ENCODE results near the gene MOB3B. TPM values are rescaled to one million over a fixed set of nuclear protein-coding genes. Genes with fewer than 3 reads are reported as not detected.
"Not testable (repeated sequence)": the region's sequence is repeated elsewhere in the genome, so short reads cannot be mapped to it uniquely, and the experiment has no call there.

Gene MOB3B
- total and polyA plus RNA-seq, 2 donors (not counting 1 experiment from before 2014, with no cell fraction given): under 0.01 to 0.15 TPM

GRCh38 chr9:27423915-27424710 lies 105.5 kb downstream of the MOB3B start:
- Histone ChIP-seq H3K27me3 (ENCODE audit: control insufficient read depth, insufficient read depth, low read length) (no peaks in the 10 kb centered on the region), H3K9me3 (ENCODE audit: control insufficient read depth, insufficient read depth, low read depth, low read length) (no peaks in the 10 kb centered on the region), H3K27ac (ENCODE audit: insufficient read depth, low read length) (no peak overlapping the region), H3K4me3 (replicated peaks in 1 of 4; ENCODE audit: control extremely low read depth in 1 of 4, insufficient read depth in 1 of 4, low read depth in 3 of 4, low read length in 4 of 4) (no peak overlapping the region), H3K36me3 (ENCODE audit: control insufficient read depth, insufficient read depth, low read length) (no peaks in the 10 kb centered on the region), H3K9ac (ENCODE audit: insufficient read depth, low read length) (no peak overlapping the region), H3K4me2 (ENCODE audit: extremely low read depth, insufficient read depth, low read length) (no peak overlapping the region), H4K20me1 (ENCODE audit: control insufficient read depth, extremely low read depth, insufficient read depth, low read length) (no peaks in the 10 kb centered on the region), H3K4me1 (ENCODE audit: control insufficient read depth, extremely low read depth, insufficient read depth, low read length) (no peaks in the 10 kb centered on the region), H3K79me2 (ENCODE audit: control insufficient read depth, insufficient read depth, low read length) (no peaks in the 10 kb centered on the region), H2AFZ (ENCODE audit: low read length) (no peak overlapping the region)
- no peak for TF ChIP-seq EZH2 (IDR thresholded peaks at IDR 0.05; ENCODE audit: low read length, missing control alignments)
- TF ChIP-seq, protein P1, sequence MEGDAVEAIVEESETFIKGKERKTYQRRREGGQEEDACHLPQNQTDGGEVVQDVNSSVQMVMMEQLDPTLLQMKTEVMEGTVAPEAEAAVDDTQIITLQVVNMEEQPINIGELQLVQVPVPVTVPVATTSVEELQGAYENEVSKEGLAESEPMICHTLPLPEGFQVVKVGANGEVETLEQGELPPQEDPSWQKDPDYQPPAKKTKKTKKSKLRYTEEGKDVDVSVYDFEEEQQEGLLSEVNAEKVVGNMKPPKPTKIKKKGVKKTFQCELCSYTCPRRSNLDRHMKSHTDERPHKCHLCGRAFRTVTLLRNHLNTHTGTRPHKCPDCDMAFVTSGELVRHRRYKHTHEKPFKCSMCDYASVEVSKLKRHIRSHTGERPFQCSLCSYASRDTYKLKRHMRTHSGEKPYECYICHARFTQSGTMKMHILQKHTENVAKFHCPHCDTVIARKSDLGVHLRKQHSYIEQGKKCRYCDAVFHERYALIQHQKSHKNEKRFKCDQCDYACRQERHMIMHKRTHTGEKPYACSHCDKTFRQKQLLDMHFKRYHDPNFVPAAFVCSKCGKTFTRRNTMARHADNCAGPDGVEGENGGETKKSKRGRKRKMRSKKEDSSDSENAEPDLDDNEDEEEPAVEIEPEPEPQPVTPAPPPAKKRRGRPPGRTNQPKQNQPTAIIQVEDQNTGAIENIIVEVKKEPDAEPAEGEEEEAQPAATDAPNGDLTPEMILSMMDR (conservative IDR thresholded peaks at IDR 0.05 in 1 of 2, IDR thresholded peaks at IDR 0.05 in 1 of 2; ENCODE audit: low read depth in 1 of 2, low read length in 2 of 2): no peak
- DNase-seq (ENCODE audit: low read depth in 2 of 2): no peak

- no peak overlapping the region for H3K4me3 ChIP-seq (replicated peaks in 1 of 4; ENCODE audit: control extremely low read depth in 1 of 4, insufficient read depth in 1 of 4, low read depth in 3 of 4, low read length in 4 of 4)
- H3K79me2 ChIP-seq (ENCODE audit: control insufficient read depth, insufficient read depth, low read length): no peaks in the 10 kb centered on the region
These were observed 107.3 kb downstream of the MOB3B start for GRCh38 chr9:27422279-27422834.

GRCh38 chr9:27421577-27421976 lies 108.0 kb downstream of the MOB3B start:
- Histone ChIP-seq H3K4me1 (ENCODE audit: control insufficient read depth, extremely low read depth, insufficient read depth, low read length) (no peaks in the 10 kb centered on the region), H3K36me3 (ENCODE audit: control insufficient read depth, insufficient read depth, low read length) (no peaks in the 10 kb centered on the region), H2AFZ (ENCODE audit: low read length) (no peak overlapping the region), H3K9ac (ENCODE audit: insufficient read depth, low read length) (no peak overlapping the region), H4K20me1 (ENCODE audit: control insufficient read depth, extremely low read depth, insufficient read depth, low read length) (no peaks in the 10 kb centered on the region), H3K4me3 (replicated peaks in 1 of 4; ENCODE audit: control extremely low read depth in 1 of 4, insufficient read depth in 1 of 4, low read depth in 3 of 4, low read length in 4 of 4) (no peak overlapping the region), H3K27ac (ENCODE audit: insufficient read depth, low read length) (no peak overlapping the region), H3K79me2 (ENCODE audit: control insufficient read depth, insufficient read depth, low read length) (no peaks in the 10 kb centered on the region), H3K27me3 (ENCODE audit: control insufficient read depth, insufficient read depth, low read length) (no peaks in the 10 kb centered on the region), H3K4me2 (ENCODE audit: extremely low read depth, insufficient read depth, low read length) (no peak overlapping the region), H3K9me3 (ENCODE audit: control insufficient read depth, insufficient read depth, low read depth, low read length) (no peaks in the 10 kb centered on the region)
- no peak for TF ChIP-seq EZH2 (IDR thresholded peaks at IDR 0.05; ENCODE audit: low read length, missing control alignments)
- TF ChIP-seq, protein P1 (conservative IDR thresholded peaks at IDR 0.05 in 1 of 2, IDR thresholded peaks at IDR 0.05 in 1 of 2; ENCODE audit: low read depth in 1 of 2, low read length in 2 of 2): no peak
- peak in 1 of 2 donors; percentile 25 for DNase-seq (ENCODE audit: low read depth in 2 of 2)

More at GRCh38 chr9:27422279-27422834, 107.3 kb downstream of the MOB3B start:
- Histone ChIP-seq H3K4me1 (ENCODE audit: control insufficient read depth, extremely low read depth, insufficient read depth, low read length) (no peaks in the 10 kb centered on the region), H2AFZ (ENCODE audit: low read length) (no peak overlapping the region), H3K27ac (ENCODE audit: insufficient read depth, low read length) (no peak overlapping the region), H3K9me3 (ENCODE audit: control insufficient read depth, insufficient read depth, low read depth, low read length) (no peaks in the 10 kb centered on the region), H4K20me1 (ENCODE audit: control insufficient read depth, extremely low read depth, insufficient read depth, low read length) (no peaks in the 10 kb centered on the region), H3K9ac (ENCODE audit: insufficient read depth, low read length) (no peak overlapping the region), H3K36me3 (ENCODE audit: control insufficient read depth, insufficient read depth, low read length) (no peaks in the 10 kb centered on the region), H3K27me3 (ENCODE audit: control insufficient read depth, insufficient read depth, low read length) (no peaks in the 10 kb centered on the region), H3K4me2 (ENCODE audit: extremely low read depth, insufficient read depth, low read length) (no peak overlapping the region)
- DNase-seq (ENCODE audit: low read depth in 2 of 2): no peak
- TF ChIP-seq, protein P1 (conservative IDR thresholded peaks at IDR 0.05 in 1 of 2, IDR thresholded peaks at IDR 0.05 in 1 of 2; ENCODE audit: low read depth in 1 of 2, low read length in 2 of 2): no peak
- no peak for TF ChIP-seq EZH2 (IDR thresholded peaks at IDR 0.05; ENCODE audit: low read length, missing control alignments)

GRCh38 chr9:27419558-27419957 lies 110.1 kb downstream of the MOB3B start:
- not testable (repeated sequence) for H3K9ac ChIP-seq (ENCODE audit: insufficient read depth, low read length); H3K4me3 ChIP-seq (replicated peaks in 1 of 4; ENCODE audit: control extremely low read depth in 1 of 4, insufficient read depth in 1 of 4, low read depth in 3 of 4, low read length in 4 of 4); H4K20me1 ChIP-seq (ENCODE audit: control insufficient read depth, extremely low read depth, insufficient read depth, low read length); H3K79me2 ChIP-seq (ENCODE audit: control insufficient read depth, insufficient read depth, low read length); H2AFZ ChIP-seq (ENCODE audit: low read length); H3K27me3 ChIP-seq (ENCODE audit: control insufficient read depth, insufficient read depth, low read length); H3K9me3 ChIP-seq (ENCODE audit: control insufficient read depth, insufficient read depth, low read depth, low read length); H3K4me2 ChIP-seq (ENCODE audit: extremely low read depth, insufficient read depth, low read length); DNase-seq (ENCODE audit: low read depth in 2 of 2); H3K27ac ChIP-seq (ENCODE audit: insufficient read depth, low read length); H3K36me3 ChIP-seq (ENCODE audit: control insufficient read depth, insufficient read depth, low read length); H3K4me1 ChIP-seq (ENCODE audit: control insufficient read depth, extremely low read depth, insufficient read depth, low read length)
